Measurements from ENCODE around the gene FOXP1. TPM values are rescaled to one million over a fixed set of nuclear protein-coding genes. Genes with fewer than 3 reads are reported as not detected.

Gene FOXP1
- polyA plus RNA-seq, 1 donor (not counting 4 experiments of a cell fraction or from before 2014, with no cell fraction given) = 14.6 TPM

DNA sequence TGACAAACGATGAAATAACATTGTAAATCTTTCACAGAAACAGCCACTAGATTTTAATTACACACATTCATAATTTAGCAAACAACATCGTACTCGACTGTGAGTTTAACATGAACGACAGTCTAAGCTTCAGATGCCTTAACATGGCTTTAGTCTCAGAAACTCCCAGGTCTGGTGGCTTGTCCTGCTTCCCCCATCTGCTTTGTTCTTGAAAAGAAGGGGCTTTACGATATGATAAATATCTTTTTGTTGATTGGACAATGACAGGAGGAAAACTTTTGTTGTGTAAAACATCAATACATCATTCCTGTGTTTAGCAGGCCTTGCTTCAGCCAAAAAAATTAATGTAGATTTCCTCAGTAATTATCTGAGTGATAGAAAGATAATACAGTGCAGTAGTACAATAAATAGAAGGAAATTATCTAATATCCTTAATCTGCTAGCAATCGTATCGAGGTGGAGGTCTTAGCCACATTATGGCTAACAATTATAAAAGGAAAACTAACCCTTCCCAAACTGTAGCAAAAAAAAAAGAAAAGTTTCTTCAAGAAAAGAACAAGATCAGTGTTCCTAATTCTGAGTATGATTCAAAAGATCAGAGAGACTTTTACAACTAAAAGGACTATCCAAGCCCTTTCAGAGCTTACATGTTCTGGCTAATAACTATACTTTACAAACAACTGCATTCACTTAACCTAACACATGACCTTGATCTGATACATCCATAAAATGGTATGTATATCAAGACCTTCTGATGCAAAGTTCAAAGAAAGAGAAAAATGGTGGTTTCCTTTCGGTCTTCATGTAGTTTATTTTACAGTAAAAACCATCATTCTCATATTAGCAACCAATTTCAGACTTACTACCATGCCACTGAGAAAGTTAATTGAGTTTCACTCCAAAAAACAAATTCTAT, 535.7 kb downstream of the FOXP1 start:
- no peak overlapping the region for H3K27ac ChIP-seq (ENCODE audit: control insufficient read depth, insufficient read depth, low read length)
- TF ChIP-seq, protein P1, sequence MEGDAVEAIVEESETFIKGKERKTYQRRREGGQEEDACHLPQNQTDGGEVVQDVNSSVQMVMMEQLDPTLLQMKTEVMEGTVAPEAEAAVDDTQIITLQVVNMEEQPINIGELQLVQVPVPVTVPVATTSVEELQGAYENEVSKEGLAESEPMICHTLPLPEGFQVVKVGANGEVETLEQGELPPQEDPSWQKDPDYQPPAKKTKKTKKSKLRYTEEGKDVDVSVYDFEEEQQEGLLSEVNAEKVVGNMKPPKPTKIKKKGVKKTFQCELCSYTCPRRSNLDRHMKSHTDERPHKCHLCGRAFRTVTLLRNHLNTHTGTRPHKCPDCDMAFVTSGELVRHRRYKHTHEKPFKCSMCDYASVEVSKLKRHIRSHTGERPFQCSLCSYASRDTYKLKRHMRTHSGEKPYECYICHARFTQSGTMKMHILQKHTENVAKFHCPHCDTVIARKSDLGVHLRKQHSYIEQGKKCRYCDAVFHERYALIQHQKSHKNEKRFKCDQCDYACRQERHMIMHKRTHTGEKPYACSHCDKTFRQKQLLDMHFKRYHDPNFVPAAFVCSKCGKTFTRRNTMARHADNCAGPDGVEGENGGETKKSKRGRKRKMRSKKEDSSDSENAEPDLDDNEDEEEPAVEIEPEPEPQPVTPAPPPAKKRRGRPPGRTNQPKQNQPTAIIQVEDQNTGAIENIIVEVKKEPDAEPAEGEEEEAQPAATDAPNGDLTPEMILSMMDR (optimal IDR thresholded peaks at IDR 0.05 in 1 of 3, IDR thresholded peaks at IDR 0.05 in 1 of 3, conservative IDR thresholded peaks at IDR 0.05 in 1 of 3; ENCODE audit: extremely low read depth in 1 of 3, insufficient read depth in 2 of 3, low read length in 3 of 3) = no peak
- TF ChIP-seq EZH2 (IDR thresholded peaks at IDR 0.05; ENCODE audit: low read length) = no peak
- H3K4me1 ChIP-seq (ENCODE audit: control insufficient read depth, extremely low read depth, insufficient read depth, low read length) = no peaks in the 10 kb centered on the region
- FAIRE-seq (no peak), DNase-seq (ENCODE audit: low read depth, low spot score) (no peak)
- no peak overlapping the region for H3K4me2 ChIP-seq (ENCODE audit: control insufficient read depth, extremely low read depth, insufficient read depth, low read depth, low read length)
- H3K79me2 ChIP-seq (ENCODE audit: control insufficient read depth, insufficient read depth, low read length) = peaks cover 32% of the 10 kb centered on the region
- no peak overlapping the region for H3K9ac ChIP-seq (ENCODE audit: control insufficient read depth, extremely low read depth, insufficient read depth, low read length)
- H2AFZ ChIP-seq (ENCODE audit: control insufficient read depth, low read length) = no peak overlapping the region
- H3K9me3 ChIP-seq (ENCODE audit: control insufficient read depth, low read depth, low read length) = no peaks in the 10 kb centered on the region
- H3K36me3 ChIP-seq (ENCODE audit: control insufficient read depth in 2 of 2, extremely low read depth in 1 of 2, insufficient read depth in 2 of 2, low read length in 2 of 2) = peaks cover 2 to 36% of the 10 kb centered on the region in 2 experiments
- H4K20me1 ChIP-seq (ENCODE audit: control insufficient read depth, extremely low read depth, insufficient read depth, low read length) = no peaks in the 10 kb centered on the region
- no peaks in the 10 kb centered on the region for H3K27me3 ChIP-seq (ENCODE audit: control insufficient read depth, extremely low read depth, insufficient read depth, low read length)
- H3K9me1 ChIP-seq (ENCODE audit: control insufficient read depth, extremely low read depth, insufficient read depth, low read length) = no peaks in the 10 kb centered on the region
- dilution Hi-C loops (cut with MboI; ENCODE audit: extremely low pct_ligation_motif_present, low sequenced_read_pairs) = no loop called here
- no peak overlapping the region for H3K4me3 ChIP-seq (ENCODE audit: control insufficient read depth in 2 of 3, extremely low read depth in 1 of 3, insufficient read depth in 2 of 3, low read depth in 1 of 3, low read length in 3 of 3)

DNA sequence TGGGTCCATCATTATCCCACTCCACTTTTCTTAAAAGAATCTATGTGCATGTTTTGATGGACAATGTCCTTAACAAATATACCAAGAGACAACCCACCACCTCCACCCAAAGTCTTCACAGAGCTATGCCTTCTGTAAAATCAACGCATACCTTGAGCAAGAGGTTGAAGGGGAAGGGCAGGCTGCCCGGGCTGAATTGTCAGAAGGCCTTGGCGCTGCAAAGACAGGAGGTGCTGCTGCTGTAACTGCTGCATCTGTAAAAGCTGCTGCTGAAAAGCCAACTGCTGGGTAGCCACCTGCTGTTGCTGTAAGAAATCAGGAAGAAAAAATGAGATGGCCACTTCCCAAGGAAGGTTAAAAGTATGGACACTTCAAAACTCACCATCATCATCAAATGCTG, 536.7 kb downstream of the FOXP1 start:
- H2AFZ ChIP-seq (ENCODE audit: control insufficient read depth, low read length) = no peak overlapping the region
- H3K4me3 ChIP-seq (ENCODE audit: control insufficient read depth in 2 of 3, extremely low read depth in 1 of 3, insufficient read depth in 2 of 3, low read depth in 1 of 3, low read length in 3 of 3) = no peak overlapping the region
- H4K20me1 ChIP-seq (ENCODE audit: control insufficient read depth, extremely low read depth, insufficient read depth, low read length) = no peaks in the 10 kb centered on the region
- H3K36me3 ChIP-seq (ENCODE audit: control insufficient read depth in 2 of 2, extremely low read depth in 1 of 2, insufficient read depth in 2 of 2, low read length in 2 of 2) = peaks cover 2 to 26% of the 10 kb centered on the region in 2 experiments
- no peaks in the 10 kb centered on the region for H3K9me1 ChIP-seq (ENCODE audit: control insufficient read depth, extremely low read depth, insufficient read depth, low read length)
- no peak overlapping the region for H3K27ac ChIP-seq (ENCODE audit: control insufficient read depth, insufficient read depth, low read length)
- H3K4me1 ChIP-seq (ENCODE audit: control insufficient read depth, extremely low read depth, insufficient read depth, low read length) = no peaks in the 10 kb centered on the region
- H3K4me2 ChIP-seq (ENCODE audit: control insufficient read depth, extremely low read depth, insufficient read depth, low read depth, low read length) = no peak overlapping the region
- H3K27me3 ChIP-seq (ENCODE audit: control insufficient read depth, extremely low read depth, insufficient read depth, low read length) = no peaks in the 10 kb centered on the region
- dilution Hi-C loops (cut with MboI; ENCODE audit: extremely low pct_ligation_motif_present, low sequenced_read_pairs) = no loop called here
- DNase-seq (ENCODE audit: low read depth, low spot score) = no peak
- H3K9me3 ChIP-seq (ENCODE audit: control insufficient read depth, low read depth, low read length) = no peaks in the 10 kb centered on the region
- FAIRE-seq = no peak
- TF ChIP-seq, protein P1 (optimal IDR thresholded peaks at IDR 0.05 in 1 of 3, IDR thresholded peaks at IDR 0.05 in 1 of 3, conservative IDR thresholded peaks at IDR 0.05 in 1 of 3; ENCODE audit: extremely low read depth in 1 of 3, insufficient read depth in 2 of 3, low read length in 3 of 3) = no peak
- no peak for TF ChIP-seq EZH2 (IDR thresholded peaks at IDR 0.05; ENCODE audit: low read length)
- peaks cover 28% of the 10 kb centered on the region for H3K79me2 ChIP-seq (ENCODE audit: control insufficient read depth, insufficient read depth, low read length)
- no peak overlapping the region for H3K9ac ChIP-seq (ENCODE audit: control insufficient read depth, extremely low read depth, insufficient read depth, low read length)

Data from keratinocyte (primary cell).